ENCODE results near the gene WBP11. TPM values are rescaled to one million over a fixed set of nuclear protein-coding genes. Genes with fewer than 3 reads are reported as not detected.

The WBP11 gene
- total RNA-seq, 1 experiment from 2014 or later = 75.9 TPM

- H3K4me3 Mint-ChIP-seq (ENCODE audit: low read depth, unreplicated experiment) = peak overlapping the region; percentile 94
- DNase-seq = peak; percentile 94
- H3K4me1 Mint-ChIP-seq (ENCODE audit: low read depth, unreplicated experiment) = peaks cover 15% of the 10 kb centered on the region
- no peak for TF ChIP-seq CTCF (IDR thresholded peaks at IDR 0.05; ENCODE audit: unreplicated experiment)
- peaks cover 4% of the 10 kb centered on the region for H3K9me3 Mint-ChIP-seq (ENCODE audit: low read depth, unreplicated experiment)
- H3K27me3 Mint-ChIP-seq (ENCODE audit: unreplicated experiment) = no peaks in the 10 kb centered on the region
- intact Hi-C loops (cut with micrococcal nuclease; ENCODE audit: unreplicated experiment) = no loop called here
- BruUV-seq (replicated peaks) = TSS peak; percentile 64
- peaks cover 76% of the 10 kb centered on the region for H3K36me3 Mint-ChIP-seq (ENCODE audit: insufficient read depth, unreplicated experiment)
- peak overlapping the region; percentile 98 for H3K27ac Mint-ChIP-seq (ENCODE audit: unreplicated experiment)
- CTCF ChIA-PET = interaction anchor here (0.6 to 3.2 kb wide), 5 partner anchors 14 to 533 kb away, joined by 3 to 18 read pairs (median 6); partner anchors contain the start of genes C12orf60 and WBP11
Observed at GRCh38 chr12:14770496-14771461, 32.5 kb downstream of the WBP11 start.

GRCh38 chr12:14769969-14770495, 33.2 kb downstream of the WBP11 start:
- TF ChIP-seq CTCF (IDR thresholded peaks at IDR 0.05; ENCODE audit: unreplicated experiment) = peak; percentile 81
- CTCF ChIA-PET = interaction anchor here (1.6 to 3.2 kb wide), 4 partner anchors 14 to 532 kb away, joined by 3 to 18 read pairs (median 6); partner anchors contain the start of genes C12orf60 and WBP11
- no TSS peak for BruUV-seq (replicated peaks)

GRCh38 chr12:14769466-14769968, 33.8 kb downstream of the WBP11 start:
- Mint-ChIP-seq H3K4me1 (ENCODE audit: low read depth, unreplicated experiment) (peaks cover 11% of the 10 kb centered on the region), H3K9me3 (ENCODE audit: low read depth, unreplicated experiment) (peaks cover 5% of the 10 kb centered on the region), H3K27ac (ENCODE audit: unreplicated experiment) (peak overlapping the region; percentile 98), H3K36me3 (ENCODE audit: insufficient read depth, unreplicated experiment) (peaks cover 67% of the 10 kb centered on the region), H3K27me3 (ENCODE audit: unreplicated experiment) (no peaks in the 10 kb centered on the region), H3K4me3 (ENCODE audit: low read depth, unreplicated experiment) (peak overlapping the region; percentile 94)
- intact Hi-C loops (cut with micrococcal nuclease; ENCODE audit: unreplicated experiment) = no loop called here
- BruUV-seq (replicated peaks) = no TSS peak
- no peak for TF ChIP-seq CTCF (IDR thresholded peaks at IDR 0.05; ENCODE audit: unreplicated experiment)
- CTCF ChIA-PET = interaction anchor here (0.6 to 3.2 kb wide), 5 partner anchors 13 to 532 kb away, joined by 3 to 18 read pairs (median 6); partner anchors contain the start of genes C12orf60 and WBP11
- DNase-seq = peak; percentile 46

More at GRCh38 chr12:14769969-14770495, 33.2 kb downstream of the WBP11 start:
- intact Hi-C loops (cut with micrococcal nuclease; ENCODE audit: unreplicated experiment) = no loop called here
- H3K4me3 Mint-ChIP-seq (ENCODE audit: low read depth, unreplicated experiment) = peak overlapping the region; percentile 94
- H3K27me3 Mint-ChIP-seq (ENCODE audit: unreplicated experiment) = no peaks in the 10 kb centered on the region
- DNase-seq = peak; percentile 92
- peak overlapping the region; percentile 98 for H3K27ac Mint-ChIP-seq (ENCODE audit: unreplicated experiment)
- H3K36me3 Mint-ChIP-seq (ENCODE audit: insufficient read depth, unreplicated experiment) = peaks cover 73% of the 10 kb centered on the region
- peaks cover 5% of the 10 kb centered on the region for H3K9me3 Mint-ChIP-seq (ENCODE audit: low read depth, unreplicated experiment)
- H3K4me1 Mint-ChIP-seq (ENCODE audit: low read depth, unreplicated experiment) = peaks cover 11% of the 10 kb centered on the region

- DNase-seq = no peak
- intact Hi-C loops (cut with micrococcal nuclease; ENCODE audit: unreplicated experiment) = no loop called here
- Mint-ChIP-seq H3K27ac (ENCODE audit: unreplicated experiment) (peak overlapping the region; percentile 98), H3K4me1 (ENCODE audit: low read depth, unreplicated experiment) (peaks cover 11% of the 10 kb centered on the region), H3K36me3 (ENCODE audit: insufficient read depth, unreplicated experiment) (peaks cover 61% of the 10 kb centered on the region), H3K9me3 (ENCODE audit: low read depth, unreplicated experiment) (peaks cover 5% of the 10 kb centered on the region), H3K4me3 (ENCODE audit: low read depth, unreplicated experiment) (peak overlapping the region; percentile 94), H3K27me3 (ENCODE audit: unreplicated experiment) (no peaks in the 10 kb centered on the region)
- no peak for TF ChIP-seq CTCF (IDR thresholded peaks at IDR 0.05; ENCODE audit: unreplicated experiment)
- CTCF ChIA-PET = interaction anchor here (0.6 to 3.2 kb wide), 6 partner anchors 13 to 531 kb away, joined by 3 to 18 read pairs (median 6); partner anchors contain the start of genes C12orf60 and WBP11
- BruUV-seq (replicated peaks) = no TSS peak
Observed at GRCh38 chr12:14768823-14769405, 34.4 kb downstream of the WBP11 start.

Data from Calu3 (cell line).